Type B pancreatic cell (in vitro differentiated cells): ENCODE results near the gene PLEKHH3. TPM values are rescaled to one million over a fixed set of nuclear protein-coding genes. Genes with fewer than 3 reads are reported as not detected.

ENCODE experiments used
- DNase-seq: peaks from one replicate; pipeline ENCODE4 v3.0.0; 2021; ENCODE audit warnings: mixed read lengths; ENCODE audit not compliant: unreplicated experiment; ENCODE audit errors: extremely low spot score
- H3K27ac Mint-ChIP-seq: 2 replicates; pipeline ENCODE4 v1.8.0; 2021; ENCODE audit warnings: mild to moderate bottlenecking, mixed read lengths
- H3K27me3 Mint-ChIP-seq: 2 replicates; pipeline ENCODE4 v1.8.0; 2021; ENCODE audit warnings: mixed read lengths
- H3K36me3 Mint-ChIP-seq: 2 replicates; pipeline ENCODE4 v1.8.0; 2021; ENCODE audit warnings: mixed read lengths
- H3K4me1 Mint-ChIP-seq: one replicate; pipeline ENCODE4 v1.8.0; 2021; ENCODE audit warnings: mixed read lengths; ENCODE audit not compliant: unreplicated experiment
- H3K4me3 Mint-ChIP-seq: 2 replicates; pipeline ENCODE4 v1.8.0; 2021; ENCODE audit warnings: mild to moderate bottlenecking, mixed read lengths
- H3K9me3 Mint-ChIP-seq: 2 replicates; pipeline ENCODE4 v1.8.0; 2021; ENCODE audit warnings: mixed read lengths
- CTCF ChIP-seq: fragments of 200-600 bp; sonication (generic); conservative IDR thresholded peaks from 2 replicates; pipeline ENCODE4 v1.5.0; 2021; ENCODE audit warnings: antibody characterized with exemption, mild to moderate bottlenecking
- total RNA-seq: library from RNA; stranded (reverse); gene quantifications from 2 replicates; pipeline ENCODE4 v1.2.1, GENCODE V29; 2021; ENCODE audit warnings: low replicate concordance

The PLEKHH3 gene
- total RNA-seq, 1 donor from 2014 or later: 29.1 TPM

GRCh38 chr17:42647778-42648177 lies 29.0 kb downstream of the PLEKHH3 start:
- peaks cover under 1% of the 10 kb centered on the region for H3K27me3 Mint-ChIP-seq
- DNase-seq: no peak
- no peak overlapping the region for H3K27ac Mint-ChIP-seq
- H3K4me3 Mint-ChIP-seq: no peak overlapping the region
- H3K36me3 Mint-ChIP-seq: no peaks in the 10 kb centered on the region
- H3K9me3 Mint-ChIP-seq: no peaks in the 10 kb centered on the region
- no peak for TF ChIP-seq CTCF
- H3K4me1 Mint-ChIP-seq: peaks cover 1% of the 10 kb centered on the region

- no peak for DNase-seq
- Mint-ChIP-seq H3K4me3 (no peak overlapping the region), H3K27me3 (peaks cover 8% of the 10 kb centered on the region), H3K27ac (no peak overlapping the region), H3K36me3 (no peaks in the 10 kb centered on the region), H3K4me1 (peaks cover 8% of the 10 kb centered on the region), H3K9me3 (no peaks in the 10 kb centered on the region)
- no peak for TF ChIP-seq CTCF
Observed at GRCh38 chr17:42642336-42642735, 34.5 kb downstream of the PLEKHH3 start.

GRCh38 chr17:42640121-42640520 lies 36.7 kb downstream of the PLEKHH3 start:
- H3K4me3 Mint-ChIP-seq: no peak overlapping the region
- no peaks in the 10 kb centered on the region for H3K36me3 Mint-ChIP-seq
- no peak for DNase-seq
- no peak overlapping the region for H3K27ac Mint-ChIP-seq
- peaks cover 8% of the 10 kb centered on the region for H3K4me1 Mint-ChIP-seq
- TF ChIP-seq CTCF: no peak
- H3K9me3 Mint-ChIP-seq: no peaks in the 10 kb centered on the region
- H3K27me3 Mint-ChIP-seq: peaks cover 8% of the 10 kb centered on the region

GRCh38 chr17:42639525-42640113 lies 37.2 kb downstream of the PLEKHH3 start:
- Mint-ChIP-seq H3K36me3 (no peaks in the 10 kb centered on the region), H3K27me3 (peaks cover 8% of the 10 kb centered on the region), H3K9me3 (no peaks in the 10 kb centered on the region), H3K4me1 (peaks cover 8% of the 10 kb centered on the region), H3K4me3 (no peak overlapping the region), H3K27ac (no peak overlapping the region)
- DNase-seq: no peak
- no peak for TF ChIP-seq CTCF

- TF ChIP-seq CTCF: no peak
- H3K27ac Mint-ChIP-seq: peak overlapping the region; percentile 62
- no peak for DNase-seq
- peaks cover 3% of the 10 kb centered on the region for H3K4me1 Mint-ChIP-seq
- no peaks in the 10 kb centered on the region for H3K36me3 Mint-ChIP-seq
- no peak overlapping the region for H3K4me3 Mint-ChIP-seq
- no peaks in the 10 kb centered on the region for H3K27me3 Mint-ChIP-seq
- no peaks in the 10 kb centered on the region for H3K9me3 Mint-ChIP-seq
Observed at GRCh38 chr17:42632949-42633444, 43.8 kb downstream of the PLEKHH3 start.
